ENCODE results near the gene TNC.

The TNC gene

GRCh38 chr9:115004545-115004944, 113.4 kb downstream of the TNC start:
- in situ Hi-C loops (cut with HindIII; ENCODE audit: low pct_unique_long_range_greater_than_20kb, low sequenced_read_pairs): no loop called here
- DNase-seq (ENCODE audit: low read depth in 1 of 2, low spot score in 1 of 2): no peak
- TF ChIP-seq JUND (IDR thresholded peaks at IDR 0.05; ENCODE audit: low read depth): no peak

- DNase-seq (ENCODE audit: low read depth in 1 of 2, low spot score in 1 of 2): no peak
- no peak for TF ChIP-seq JUND (IDR thresholded peaks at IDR 0.05; ENCODE audit: low read depth)
- in situ Hi-C loops (cut with HindIII; ENCODE audit: low pct_unique_long_range_greater_than_20kb, low sequenced_read_pairs): no loop called here
Measured at GRCh38 chr9:115002371-115003120, 115.4 kb downstream of the TNC start.

GRCh38 chr9:115000217-115000639, 117.7 kb downstream of the TNC start:
- no peak for DNase-seq (ENCODE audit: low read depth in 1 of 2, low spot score in 1 of 2)
- in situ Hi-C loops (cut with HindIII; ENCODE audit: low pct_unique_long_range_greater_than_20kb, low sequenced_read_pairs): no loop called here
- no peak for TF ChIP-seq JUND (IDR thresholded peaks at IDR 0.05; ENCODE audit: low read depth)

GRCh38 chr9:114998326-114998725, 119.6 kb downstream of the TNC start:
- in situ Hi-C loops (cut with HindIII; ENCODE audit: low pct_unique_long_range_greater_than_20kb, low sequenced_read_pairs): no loop called here

GRCh38 chr9:114995681-114996221, 122.2 kb downstream of the TNC start:
- DNase-seq (ENCODE audit: low read depth in 1 of 2, low spot score in 1 of 2): no peak
- no peak for TF ChIP-seq JUND (IDR thresholded peaks at IDR 0.05; ENCODE audit: low read depth)
- in situ Hi-C loops (cut with HindIII; ENCODE audit: low pct_unique_long_range_greater_than_20kb, low sequenced_read_pairs): no loop called here

More at GRCh38 chr9:114998326-114998725, 119.6 kb downstream of the TNC start:
- no peak for DNase-seq (ENCODE audit: low read depth in 1 of 2, low spot score in 1 of 2)
- no peak for TF ChIP-seq JUND (IDR thresholded peaks at IDR 0.05; ENCODE audit: low read depth)

- in situ Hi-C loops (cut with HindIII; ENCODE audit: low pct_unique_long_range_greater_than_20kb, low sequenced_read_pairs): no loop called here
- DNase-seq (ENCODE audit: low read depth in 1 of 2, low spot score in 1 of 2): no peak
- no peak for TF ChIP-seq JUND (IDR thresholded peaks at IDR 0.05; ENCODE audit: low read depth)
Measured at GRCh38 chr9:114994768-114995167, 123.2 kb downstream of the TNC start.

GRCh38 chr9:114991861-114992260, 126.1 kb downstream of the TNC start:
- DNase-seq (ENCODE audit: low read depth in 1 of 2, low spot score in 1 of 2): no peak
- no peak for TF ChIP-seq JUND (IDR thresholded peaks at IDR 0.05; ENCODE audit: low read depth)
- in situ Hi-C loops (cut with HindIII; ENCODE audit: low pct_unique_long_range_greater_than_20kb, low sequenced_read_pairs): no loop called here

GRCh38 chr9:114990901-114991300, 127.1 kb downstream of the TNC start:
- no peak for TF ChIP-seq JUND (IDR thresholded peaks at IDR 0.05; ENCODE audit: low read depth)
- DNase-seq (ENCODE audit: low read depth in 1 of 2, low spot score in 1 of 2): no peak
- in situ Hi-C loops (cut with HindIII; ENCODE audit: low pct_unique_long_range_greater_than_20kb, low sequenced_read_pairs): no loop called here

- in situ Hi-C loops (cut with HindIII; ENCODE audit: low pct_unique_long_range_greater_than_20kb, low sequenced_read_pairs): no loop called here
- DNase-seq (ENCODE audit: low read depth in 1 of 2, low spot score in 1 of 2): no peak
- TF ChIP-seq JUND (IDR thresholded peaks at IDR 0.05; ENCODE audit: low read depth): no peak
Measured at GRCh38 chr9:114989600-114990410, 128.2 kb downstream of the TNC start.

- TF ChIP-seq JUND (IDR thresholded peaks at IDR 0.05; ENCODE audit: low read depth): no peak
- in situ Hi-C loops (cut with HindIII; ENCODE audit: low pct_unique_long_range_greater_than_20kb, low sequenced_read_pairs): no loop called here
- DNase-seq (ENCODE audit: low read depth in 1 of 2, low spot score in 1 of 2): no peak
Measured at GRCh38 chr9:114988962-114989599, 128.9 kb downstream of the TNC start.

- TF ChIP-seq JUND (IDR thresholded peaks at IDR 0.05; ENCODE audit: low read depth): no peak
- no peak for DNase-seq (ENCODE audit: low read depth in 1 of 2, low spot score in 1 of 2)
- in situ Hi-C loops (cut with HindIII; ENCODE audit: low pct_unique_long_range_greater_than_20kb, low sequenced_read_pairs): no loop called here
Measured at GRCh38 chr9:114987116-114987515, 130.8 kb downstream of the TNC start.

- no peak for DNase-seq (ENCODE audit: low read depth in 1 of 2, low spot score in 1 of 2)
- no peak for TF ChIP-seq JUND (IDR thresholded peaks at IDR 0.05; ENCODE audit: low read depth)
- in situ Hi-C loops (cut with HindIII; ENCODE audit: low pct_unique_long_range_greater_than_20kb, low sequenced_read_pairs): no loop called here
Measured at GRCh38 chr9:114985959-114986501, 131.9 kb downstream of the TNC start.

Data from T47D (cell line).